Aorta (tissue), 5 donors: Measurements from ENCODE around the gene NSMF. TPM values are rescaled to one million over a fixed set of nuclear protein-coding genes. Genes with fewer than 3 reads are reported as not detected.
"Not testable (repeated sequence)": the region's sequence is repeated elsewhere in the genome, so short reads cannot be mapped to it uniquely, and the experiment has no call there.

Experiments used
- ATAC-seq: fragments of 200-7000 bp; cut with Tn5 transposase; one replicate; pipeline ENCODE4 v1.9.1; 2022; ENCODE audit warnings: moderate library complexity; ENCODE audit not compliant: low FRiP score
- DNase-seq, 2 donors: peaks; one replicate each; pipeline ENCODE4 v3.0.0-alpha.2; 2020
- H3K27ac ChIP-seq, 2 donors: one replicate each; pipeline ENCODE4 v1.5.1; 2013; ENCODE audit warnings: low read length in 2 of 2, mild to moderate bottlenecking in 2 of 2, moderate library complexity in 2 of 2, control low read depth in 1 of 2, inconsistent platforms in 1 of 2, low read depth in 1 of 2
- H3K27me3 ChIP-seq, 2 donors: one replicate each; pipeline ENCODE4 v1.6.1; 2013; ENCODE audit warnings: control low read depth in 1 of 2, low read length in 1 of 2, mild to moderate bottlenecking in 1 of 2, moderate library complexity in 1 of 2; ENCODE audit not compliant: insufficient read depth in 2 of 2, control insufficient read depth in 1 of 2
- H3K36me3 ChIP-seq, 2 donors: one replicate each; pipeline ENCODE4 v1.6.1; 2013; ENCODE audit warnings: control low read depth in 1 of 2, low read length in 1 of 2, mild to moderate bottlenecking in 1 of 2; ENCODE audit not compliant: insufficient read depth in 2 of 2, control insufficient read depth in 1 of 2
- H3K4me1 ChIP-seq, 2 donors: one replicate each; pipeline ENCODE4 v1.6.1; 2013; ENCODE audit warnings: low read length in 2 of 2, control low read depth in 1 of 2, mild to moderate bottlenecking in 1 of 2, moderate library complexity in 1 of 2; ENCODE audit not compliant: insufficient read depth in 2 of 2, control insufficient read depth in 1 of 2
- H3K4me3 ChIP-seq, 2 donors: one replicate each; pipeline ENCODE4 v1.5.1; 2013; ENCODE audit warnings: low read length in 2 of 2, control low read depth in 1 of 2, mild to moderate bottlenecking in 1 of 2
- H3K9me3 ChIP-seq: one replicate; pipeline ENCODE4 v1.6.1; 2013; ENCODE audit warnings: mild to moderate bottlenecking, low read length; ENCODE audit not compliant: control insufficient read depth
- WGBS, 2 donors: extraction: QIAGEN DNeasy Blood & Tissue Kit; methylation state at CpG; one replicate each; pipeline ENCODE4 v1.1.7; 2013; 5-methylcytosine and 5-hydroxymethylcytosine counted together
- intact Hi-C, 2 donors: fragments of 100-400 bp; cut with DNase I; formaldehyde crosslinking; loops; one replicate each; pipeline versions ENCODE4 v1.14.2 to v1.15.0; 2022
- polyA plus RNA-seq, 2 donors: library from polyadenylated mRNA; stranded (reverse); fragments of 200-250 nt; gene quantifications; one replicate each; pipeline ENCODE4 v1.2.3, GENCODE V29; 2013
- total RNA-seq, 2 donors: library from RNA; stranded (reverse); fragmentation: NEBNext Ultra II Directional; extraction: Animal tissue kit (Norgen Biotek cat#: 25700); gene quantifications; one replicate each; pipeline ENCODE4 v1.2.1, GENCODE V29; 2021
- donor health status: healthy with polysubstance abuse.
- donor health status: Bipolar disorder and iron deficiency.
- donor health status: DM: no; HTN: no; CAD: no.
- donor health status: DM: no; HTN: no; CAD: no.
- donor health status: DM: yes; HTN: yes; CAD: no.

The NSMF gene
- total and polyA plus RNA-seq, 4 donors = 75.5 to 154 (median 77.5) TPM

- intact Hi-C loops = no loop called here
- DNase-seq (peak in 1 of 2 donors; percentile 70), ATAC-seq (no peak)
- no peaks in the 10 kb centered on the region for H3K27me3 ChIP-seq
- H3K4me1 ChIP-seq = no peaks in the 10 kb centered on the region
- no peak overlapping the region for H3K4me3 ChIP-seq
- no peaks in the 10 kb centered on the region for H3K9me3 ChIP-seq
- 91 to 95% methylated on average over 16 of the region's 16 CpGs for WGBS, 2 donors
- no peaks in the 10 kb centered on the region for H3K36me3 ChIP-seq
- H3K27ac ChIP-seq = no peak overlapping the region
Measured at GRCh38 chr9:137467161-137467581, 8.0 kb upstream of the NSMF start.

GRCh38 chr9:137466389-137467085 is 7.4 kb upstream of the NSMF start:
- H3K27me3 ChIP-seq, H3K27ac ChIP-seq, intact Hi-C loops, H3K9me3 ChIP-seq, H3K36me3 ChIP-seq, H3K4me3 ChIP-seq, ATAC-seq, H3K4me1 ChIP-seq: not testable (repeated sequence)
- DNase-seq = peak in 1 of 2 donors; percentile 52
- WGBS, 2 donors = 92 to 93% methylated on average over 35 of the region's 35 CpGs

- H3K27me3 ChIP-seq = no peaks in the 10 kb centered on the region
- no peaks in the 10 kb centered on the region for H3K36me3 ChIP-seq
- H3K4me1 ChIP-seq = no peaks in the 10 kb centered on the region
- 84 to 86% methylated on average over 23 of the region's 23 CpGs for WGBS, 2 donors
- intact Hi-C loops = no loop called here
- no peaks in the 10 kb centered on the region for H3K9me3 ChIP-seq
- no peak overlapping the region for H3K27ac ChIP-seq
- no peak overlapping the region for H3K4me3 ChIP-seq
- ATAC-seq (no peak), DNase-seq (peak; percentile 39 to 61)
Measured at GRCh38 chr9:137465720-137466388, 6.7 kb upstream of the NSMF start.

GRCh38 chr9:137465000-137465719 is 6.0 kb upstream of the NSMF start:
- Histone ChIP-seq H3K9me3 (no peaks in the 10 kb centered on the region), H3K27ac (no peak overlapping the region), H3K4me3 (no peak overlapping the region), H3K36me3 (no peaks in the 10 kb centered on the region), H3K4me1 (no peaks in the 10 kb centered on the region), H3K27me3 (no peaks in the 10 kb centered on the region)
- intact Hi-C loops = no loop called here
- peak; percentile 42 to 72 for DNase-seq
- ATAC-seq = no peak
- 93 to 94% methylated on average over 23 of the region's 23 CpGs for WGBS, 2 donors

- H3K36me3 ChIP-seq = no peaks in the 10 kb centered on the region
- ATAC-seq (no peak), DNase-seq (peak; percentile 46 to 62)
- no peak overlapping the region for H3K4me3 ChIP-seq
- 95% methylated on average over 28 of the region's 28 CpGs for WGBS, 2 donors
- H3K27ac ChIP-seq = no peak overlapping the region
- no peaks in the 10 kb centered on the region for H3K4me1 ChIP-seq
- intact Hi-C loops = no loop called here
- no peaks in the 10 kb centered on the region for H3K9me3 ChIP-seq
- H3K27me3 ChIP-seq = no peaks in the 10 kb centered on the region
Measured at GRCh38 chr9:137464291-137464999, 5.3 kb upstream of the NSMF start.

GRCh38 chr9:137463931-137464290 is 4.8 kb upstream of the NSMF start:
- intact Hi-C loops = no loop called here
- Histone ChIP-seq H3K27me3 (no peaks in the 10 kb centered on the region), H3K9me3 (no peaks in the 10 kb centered on the region), H3K36me3 (no peaks in the 10 kb centered on the region), H3K4me3 (no peak overlapping the region), H3K27ac (no peak overlapping the region), H3K4me1 (no peaks in the 10 kb centered on the region)
- ATAC-seq = no peak
- WGBS, 2 donors = 96 to 97% methylated on average over 18 of the region's 18 CpGs
- DNase-seq = peak; percentile 42 to 77

GRCh38 chr9:137462986-137463930 is 4.1 kb upstream of the NSMF start:
- WGBS, 2 donors = 90 to 92% methylated on average over 27 to 30 of the region's 30 CpGs
- Histone ChIP-seq H3K9me3 (no peaks in the 10 kb centered on the region), H3K27me3 (no peaks in the 10 kb centered on the region), H3K27ac (no peak overlapping the region), H3K4me1 (no peaks in the 10 kb centered on the region), H3K4me3 (no peak overlapping the region), H3K36me3 (no peaks in the 10 kb centered on the region)
- intact Hi-C loops = no loop called here
- DNase-seq (peak; percentile 40 to 65), ATAC-seq (no peak)
